MCF 10A (cell line): ENCODE measurements around the gene NT5DC2. TPM values are rescaled to one million over a fixed set of nuclear protein-coding genes. Genes with fewer than 3 reads are reported as not detected.

Experiments used
- BruUV-seq: library from RNA; stranded (reverse); fragments of 400-500 nt; replicated peaks from 2 replicates; lab custom pipeline; 2021; lab: Mats Ljungman, UMichigan
- CTCF ChIA-PET: fragments of 300-600 bp; sonication (Branson Sonifier 250); formaldehyde crosslinking; extraction: SDS; loops from one replicate; lab custom pipeline; 2021; ENCODE audit warnings: antibody characterized with exemption, inconsistent platforms; lab: Yijun Ruan, JAX
- POLR2A ChIA-PET: fragments of 300-600, 350-650 bp; sonication (Branson Sonifier 250); formaldehyde crosslinking; extraction: SDS; loops from one replicate; lab custom pipeline; 2020; ENCODE audit warnings: antibody characterized with exemption, inconsistent platforms; lab: Yijun Ruan, JAX
- DNase-seq: peaks from one replicate; pipeline ENCODE4 v3.0.0-alpha.2; 2018; ENCODE audit not compliant: unreplicated experiment
- H3K27ac Mint-ChIP-seq: one replicate; pipeline ENCODE4 v1.8.0; 2022; ENCODE audit warnings: mild to moderate bottlenecking, low read depth, mixed read lengths; ENCODE audit not compliant: unreplicated experiment
- H3K27me3 Mint-ChIP-seq: one replicate; pipeline ENCODE4 v1.8.0; 2022; ENCODE audit warnings: mixed read lengths; ENCODE audit not compliant: insufficient read depth, unreplicated experiment
- H3K36me3 Mint-ChIP-seq: one replicate; pipeline ENCODE4 v1.8.0; 2022; ENCODE audit warnings: mild to moderate bottlenecking, moderate library complexity, mixed read lengths; ENCODE audit not compliant: insufficient read depth, unreplicated experiment
- H3K4me1 Mint-ChIP-seq: one replicate; pipeline ENCODE4 v1.8.0; 2022; ENCODE audit warnings: mixed read lengths; ENCODE audit not compliant: insufficient read depth, unreplicated experiment
- H3K4me3 Mint-ChIP-seq: one replicate; pipeline ENCODE4 v1.8.0; 2022; ENCODE audit warnings: mild to moderate bottlenecking, moderate library complexity, mixed read lengths; ENCODE audit not compliant: unreplicated experiment
- H3K9me3 Mint-ChIP-seq: one replicate; pipeline ENCODE4 v1.8.0; 2022; ENCODE audit warnings: mixed read lengths; ENCODE audit not compliant: unreplicated experiment
- intact Hi-C: fragments of 100-400 bp; cut with micrococcal nuclease; formaldehyde crosslinking; loops from 2 replicates; pipeline ENCODE4 v1.14.1; 2022
- total RNA-seq: library from RNA; stranded (reverse); gene quantifications from 2 replicates; pipeline ENCODE4 v1.2.3, GENCODE V29; 2022
- TF ChIP-seq, protein P1 (sequence below): fragments of 200-600 bp; IDR thresholded peaks from one replicate; pipeline ENCODE4 v1.8.0; 2022; ENCODE audit warnings: antibody characterized with exemption, mild to moderate bottlenecking; ENCODE audit not compliant: unreplicated experiment

NT5DC2 gene
- total RNA-seq, 1 experiment from 2014 or later, result 28.9 TPM

DNA sequence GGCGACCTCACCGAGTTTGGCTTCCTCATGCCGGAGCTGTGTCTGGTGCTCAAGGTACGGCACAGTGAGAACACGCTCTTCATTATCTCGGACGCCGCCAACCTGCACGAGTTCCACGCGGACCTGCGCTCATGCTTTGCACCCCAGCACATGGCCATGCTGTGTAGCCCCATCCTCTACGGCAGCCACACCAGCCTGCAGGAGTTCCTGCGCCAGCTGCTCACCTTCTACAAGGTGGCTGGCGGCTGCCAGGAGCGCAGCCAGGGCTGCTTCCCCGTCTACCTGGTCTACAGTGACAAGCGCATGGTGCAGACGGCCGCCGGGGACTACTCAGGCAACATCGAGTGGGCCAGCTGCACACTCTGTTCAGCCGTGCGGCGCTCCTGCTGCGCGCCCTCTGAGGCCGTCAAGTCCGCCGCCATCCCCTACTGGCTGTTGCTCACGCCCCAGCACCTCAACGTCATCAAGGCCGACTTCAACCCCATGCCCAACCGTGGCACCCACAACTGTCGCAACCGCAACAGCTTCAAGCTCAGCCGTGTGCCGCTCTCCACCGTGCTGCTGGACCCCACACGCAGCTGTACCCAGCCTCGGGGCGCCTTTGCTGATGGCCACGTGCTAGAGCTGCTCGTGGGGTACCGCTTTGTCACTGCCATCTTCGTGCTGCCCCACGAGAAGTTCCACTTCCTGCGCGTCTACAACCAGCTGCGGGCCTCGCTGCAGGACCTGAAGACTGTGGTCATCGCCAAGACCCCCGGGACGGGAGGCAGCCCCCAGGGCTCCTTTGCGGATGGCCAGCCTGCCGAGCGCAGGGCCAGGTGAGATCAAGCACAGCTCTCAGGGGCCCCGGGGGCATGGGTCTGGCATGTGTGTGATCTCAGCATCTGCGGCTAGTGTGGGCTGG lies 45.6 kb downstream of the NT5DC2 start:
- DNase-seq, result no peak
- CTCF ChIA-PET, result interaction anchor here (0.7 kb wide), 1 partner anchor 22 kb away, joined by 4 read pairs; no protein-coding TSS in a partner anchor
- no TSS peak for BruUV-seq
- H3K4me1 Mint-ChIP-seq, result no peaks in the 10 kb centered on the region
- POLR2A ChIA-PET, result no interaction called here
- H3K36me3 Mint-ChIP-seq, result peaks cover 46% of the 10 kb centered on the region
- no peaks in the 10 kb centered on the region for H3K9me3 Mint-ChIP-seq
- no peak overlapping the region for H3K4me3 Mint-ChIP-seq
- intact Hi-C loops, result no loop called here
- H3K27ac Mint-ChIP-seq, result no peak overlapping the region
- TF ChIP-seq, protein P1, sequence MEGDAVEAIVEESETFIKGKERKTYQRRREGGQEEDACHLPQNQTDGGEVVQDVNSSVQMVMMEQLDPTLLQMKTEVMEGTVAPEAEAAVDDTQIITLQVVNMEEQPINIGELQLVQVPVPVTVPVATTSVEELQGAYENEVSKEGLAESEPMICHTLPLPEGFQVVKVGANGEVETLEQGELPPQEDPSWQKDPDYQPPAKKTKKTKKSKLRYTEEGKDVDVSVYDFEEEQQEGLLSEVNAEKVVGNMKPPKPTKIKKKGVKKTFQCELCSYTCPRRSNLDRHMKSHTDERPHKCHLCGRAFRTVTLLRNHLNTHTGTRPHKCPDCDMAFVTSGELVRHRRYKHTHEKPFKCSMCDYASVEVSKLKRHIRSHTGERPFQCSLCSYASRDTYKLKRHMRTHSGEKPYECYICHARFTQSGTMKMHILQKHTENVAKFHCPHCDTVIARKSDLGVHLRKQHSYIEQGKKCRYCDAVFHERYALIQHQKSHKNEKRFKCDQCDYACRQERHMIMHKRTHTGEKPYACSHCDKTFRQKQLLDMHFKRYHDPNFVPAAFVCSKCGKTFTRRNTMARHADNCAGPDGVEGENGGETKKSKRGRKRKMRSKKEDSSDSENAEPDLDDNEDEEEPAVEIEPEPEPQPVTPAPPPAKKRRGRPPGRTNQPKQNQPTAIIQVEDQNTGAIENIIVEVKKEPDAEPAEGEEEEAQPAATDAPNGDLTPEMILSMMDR, result no peak
- no peaks in the 10 kb centered on the region for H3K27me3 Mint-ChIP-seq

DNA sequence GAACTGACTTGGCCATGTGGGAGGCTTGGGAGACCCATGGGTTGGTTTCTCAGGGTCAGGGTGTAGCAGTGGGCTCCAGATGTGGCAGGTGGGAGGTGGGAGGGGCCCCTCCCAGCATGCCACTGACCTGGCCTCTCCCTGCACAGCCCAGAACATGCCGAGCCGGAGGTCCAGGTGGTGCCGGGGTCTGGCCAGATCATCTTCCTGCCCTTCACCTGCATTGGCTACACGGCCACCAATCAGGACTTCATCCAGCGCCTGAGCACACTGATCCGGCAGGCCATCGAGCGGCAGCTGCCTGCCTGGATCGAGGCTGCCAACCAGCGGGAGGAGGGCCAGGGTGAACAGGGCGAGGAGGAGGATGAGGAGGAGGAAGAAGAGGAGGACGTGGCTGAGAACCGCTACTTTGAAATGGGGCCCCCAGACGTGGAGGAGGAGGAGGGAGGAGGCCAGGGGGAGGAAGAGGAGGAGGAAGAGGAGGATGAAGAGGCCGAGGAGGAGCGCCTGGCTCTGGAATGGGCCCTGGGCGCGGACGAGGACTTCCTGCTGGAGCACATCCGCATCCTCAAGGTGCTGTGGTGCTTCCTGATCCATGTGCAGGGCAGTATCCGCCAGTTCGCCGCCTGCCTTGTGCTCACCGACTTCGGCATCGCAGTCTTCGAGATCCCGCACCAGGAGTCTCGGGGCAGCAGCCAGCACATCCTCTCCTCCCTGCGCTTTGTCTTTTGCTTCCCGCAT lies 46.4 kb downstream of the NT5DC2 start:
- no peak for DNase-seq
- Mint-ChIP-seq H3K27me3 (no peaks in the 10 kb centered on the region), H3K9me3 (no peaks in the 10 kb centered on the region), H3K36me3 (peaks cover 47% of the 10 kb centered on the region), H3K4me1 (no peaks in the 10 kb centered on the region), H3K27ac (no peak overlapping the region), H3K4me3 (no peak overlapping the region)
- ChIA-PET CTCF (no interaction called here), POLR2A (no interaction called here)
- BruUV-seq, result no TSS peak
- TF ChIP-seq, protein P1, result no peak
- intact Hi-C loops, result no loop called here

DNA sequence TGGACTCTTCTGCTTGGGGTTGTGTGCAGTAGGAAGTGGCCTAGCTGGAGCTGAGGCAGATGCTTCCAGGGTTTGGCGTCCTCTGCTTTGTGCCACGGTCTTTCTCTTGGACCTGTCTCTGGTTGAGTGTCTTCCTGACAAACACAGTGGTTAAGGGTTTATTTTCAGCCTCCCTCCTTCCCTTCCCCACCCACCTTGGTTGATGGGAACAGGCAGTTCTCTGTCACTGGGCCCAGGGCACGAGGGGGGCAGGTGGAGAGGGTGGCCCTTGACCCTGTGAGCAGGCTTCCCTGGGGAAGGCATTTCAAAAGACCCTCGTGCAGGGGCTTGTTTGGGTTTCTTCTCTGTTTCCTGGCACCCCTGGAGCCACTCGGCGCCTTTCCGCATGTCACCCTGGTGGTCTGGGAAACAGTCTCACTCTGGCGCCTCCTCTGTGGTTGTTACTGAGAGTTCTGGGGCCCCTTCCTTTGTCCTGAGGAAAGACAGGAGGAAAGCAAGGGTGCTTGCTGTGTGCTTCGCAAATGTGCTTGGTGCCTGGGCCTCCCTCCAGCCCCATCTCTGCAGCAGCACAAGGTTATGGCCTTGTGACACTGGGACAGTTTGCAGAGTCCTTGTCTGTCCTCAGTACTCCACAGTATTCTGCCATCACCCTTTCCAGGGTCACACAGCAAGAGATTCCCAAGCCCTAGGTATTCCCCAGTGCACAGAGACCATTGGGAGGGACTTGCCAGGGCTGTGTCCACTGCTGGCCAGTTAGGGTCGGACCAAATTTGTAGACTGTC lies 48.8 kb downstream of the NT5DC2 start:
- no TSS peak for BruUV-seq
- H3K9me3 Mint-ChIP-seq, result no peaks in the 10 kb centered on the region
- H3K27me3 Mint-ChIP-seq, result no peaks in the 10 kb centered on the region
- no peaks in the 10 kb centered on the region for H3K4me1 Mint-ChIP-seq
- intact Hi-C loops, result no loop called here
- H3K36me3 Mint-ChIP-seq, result peaks cover 42% of the 10 kb centered on the region
- H3K4me3 Mint-ChIP-seq, result no peak overlapping the region
- ChIA-PET POLR2A (no interaction called here), CTCF (interaction anchor here (0.7 to 0.9 kb wide), 2 partner anchors 13 to 253 kb away, joined by 3 to 4 read pairs; no protein-coding TSS in a partner anchor)
- no peak overlapping the region for H3K27ac Mint-ChIP-seq
- no peak for DNase-seq
- TF ChIP-seq, protein P1, result no peak
